K562 (cell line): Measurements from ENCODE around the gene TGM5. TPM values are rescaled to one million over a fixed set of nuclear protein-coding genes. Genes with fewer than 3 reads are reported as not detected.

Experiments
- ARNT ChIP-seq, 2 experiments: fragments of 450-650 bp; IDR thresholded peaks; 2 replicates each; pipeline ENCODE4 v1.6.1; 2016; ENCODE audit warnings: mild to moderate bottlenecking in 1 of 2
- BACH1 ChIP-seq: fragments of 200-800 bp; sonication (Bioruptor generic); IDR thresholded peaks from 2 replicates; pipeline ENCODE4 v1.6.1; 2016; ENCODE audit warnings: missing genetic modification characterization, missing compliant biosample characterization
- CBFB ChIP-seq: sonication (generic); formaldehyde crosslinking; IDR thresholded peaks from 2 replicates; pipeline ENCODE4 v1.4.0; 2020; ENCODE audit warnings: mild to moderate bottlenecking, missing genetic modification reagents
- CHAMP1 ChIP-seq: fragments of 450-650 bp; IDR thresholded peaks from 2 replicates; pipeline ENCODE4 v1.6.1; 2016; ENCODE audit warnings: mild to moderate bottlenecking
- CREM ChIP-seq: IDR thresholded peaks from 2 replicates; pipeline ENCODE4 v1.6.1; 2014; ENCODE audit warnings: antibody characterized with exemption, low read depth
- CUX1 ChIP-seq: fragments of 200-800 bp; sonication (Bioruptor generic); IDR thresholded peaks from 2 replicates; pipeline ENCODE4 v1.6.1; 2016; ENCODE audit warnings: missing genetic modification characterization, missing compliant biosample characterization
- ETV6 ChIP-seq, 3 experiments: fragments of 150-350 bp in 1 of 3; sonication (generic) in 1 of 3; formaldehyde crosslinking in 1 of 3; IDR thresholded peaks; 2 replicates each; pipeline versions ENCODE4 v1.6.1 to v1.8.0; 2014 to 2022; ENCODE audit warnings: borderline replicate concordance in 2 of 3, low read depth in 2 of 3, antibody characterized with exemption in 1 of 3, low read length in 1 of 3, mild to moderate bottlenecking in 1 of 3, missing genetic modification reagents in 1 of 3
- FOS ChIP-seq: IDR thresholded peaks from 3 replicates; pipeline ENCODE4 v1.6.1; 2011; ENCODE audit not compliant: insufficient read length; ENCODE audit errors: extremely low read depth
- GATA2 ChIP-seq: sonication (generic); formaldehyde crosslinking; IDR thresholded peaks from 2 replicates; pipeline ENCODE4 v1.4.0; 2020; ENCODE audit warnings: mild to moderate bottlenecking, missing genetic modification reagents
- HDAC6 ChIP-seq: IDR thresholded peaks from 2 replicates; pipeline ENCODE4 v1.6.1; 2012; ENCODE audit warnings: low read depth, mild to moderate bottlenecking, control low read depth, inconsistent platforms, low read length, moderate library complexity
- HES1 ChIP-seq: fragments of 450-650 bp; IDR thresholded peaks from 2 replicates; pipeline ENCODE4 v1.6.1; 2016; ENCODE audit warnings: low read depth, mild to moderate bottlenecking, moderate library complexity
- IFI16 ChIP-seq: fragments of 250-450 bp; sonication (Bioruptor Pico); IDR thresholded peaks from 2 replicates; pipeline ENCODE4 v2.1.2; 2022; ENCODE audit warnings: mild to moderate bottlenecking, inconsistent platforms
- JUND ChIP-seq, 2 experiments: IDR thresholded peaks; 2 replicates in 1 of 2; 3 replicates in 1 of 2; pipeline ENCODE4 v1.6.1; 2011; ENCODE audit warnings: borderline replicate concordance in 2 of 2, low read depth in 2 of 2, low read length in 2 of 2, improper control_type of control experiment in 1 of 2, missing biosample characterization in 1 of 2, missing genetic modification characterization in 1 of 2, missing genetic modification reagents in 1 of 2
- MBD2 ChIP-seq: sonication (generic); IDR thresholded peaks from 2 replicates; pipeline ENCODE4 v1.6.1; 2016; ENCODE audit warnings: low read depth, borderline replicate concordance
- RFX5 ChIP-seq: IDR thresholded peaks from 2 replicates; pipeline ENCODE4 v1.6.1; 2011; ENCODE audit warnings: low read depth, mild to moderate bottlenecking, improper control_type of control experiment, low read length
- SP2 ChIP-seq: IDR thresholded peaks from 2 replicates; pipeline ENCODE4 v1.6.1; 2011; ENCODE audit warnings: mild to moderate bottlenecking, low read depth, low read length, moderate library complexity; ENCODE audit not compliant: poor library complexity, severe bottlenecking; ENCODE audit errors: extremely low read depth
- WHSC1 ChIP-seq: IDR thresholded peaks from one replicate; pipeline ENCODE4 v1.6.1; 2012; ENCODE audit warnings: low read length, control low read depth, inconsistent platforms
- ZNF175 ChIP-seq: fragments of 200-800 bp; sonication (Bioruptor generic); IDR thresholded peaks from 2 replicates; pipeline ENCODE4 v1.6.1; 2016; ENCODE audit warnings: low read depth, mild to moderate bottlenecking, missing genetic modification characterization, missing compliant biosample characterization
- ZNF324 ChIP-seq: fragments of 250-450 bp; sonication (Bioruptor Pico); IDR thresholded peaks from 2 replicates; pipeline ENCODE4 v1.4.0; 2020; ENCODE audit warnings: mild to moderate bottlenecking
- ZNF586 ChIP-seq: fragments of 450-650 bp; formaldehyde crosslinking; conservative IDR thresholded peaks from 2 replicates; pipeline ENCODE4 v1.4.0; 2020; ENCODE audit warnings: mild to moderate bottlenecking, moderate library complexity
- ZNF589 ChIP-seq: fragments of 200-800 bp; sonication (Bioruptor generic); IDR thresholded peaks from 2 replicates; pipeline ENCODE4 v1.6.1; 2016; ENCODE audit warnings: low read depth, missing genetic modification characterization, missing compliant biosample characterization
- polyA plus RNA-seq, 8 experiments: library from polyadenylated mRNA; depleted of rRNA in 4 of 8; stranded (reverse) in 5 of 8; unstranded in 3 of 8; fragments of >200 nt; fragmentation: Nextera tagmentation in 2 of 8; fragmentation: Illumina TruSeq in 1 of 8; extraction: Ambion mirVana in 2 of 8; extraction: Trizol in 1 of 8; gene quantifications; 2 replicates each; pipeline versions ENCODE4 v1.2.1 to v1.2.3, GENCODE V29; 2011 to 2014; ENCODE audit warnings: inconsistent platforms in 1 of 8, missing spikeins in 1 of 8
- total RNA-seq, 7 experiments: library from RNA; depleted of rRNA in 6 of 7; stranded (reverse); fragments of >200 nt in 6 of 7; fragmentation: Illumina TruSeq in 2 of 7; extraction: Trizol in 2 of 7; gene quantifications; 2 replicates each; pipeline versions ENCODE4 v1.2.1 to v1.2.3, GENCODE V29; 2011 to 2021; ENCODE audit warnings: low replicate concordance in 1 of 7

TGM5 gene
- total and polyA plus RNA-seq, 9 of the 15 experiments (the other 6 are each of a cell fraction or from before 2014, with no cell fraction given) = 0.03 to 0.10 (median 0.07) TPM; not detected in 6

DNA sequence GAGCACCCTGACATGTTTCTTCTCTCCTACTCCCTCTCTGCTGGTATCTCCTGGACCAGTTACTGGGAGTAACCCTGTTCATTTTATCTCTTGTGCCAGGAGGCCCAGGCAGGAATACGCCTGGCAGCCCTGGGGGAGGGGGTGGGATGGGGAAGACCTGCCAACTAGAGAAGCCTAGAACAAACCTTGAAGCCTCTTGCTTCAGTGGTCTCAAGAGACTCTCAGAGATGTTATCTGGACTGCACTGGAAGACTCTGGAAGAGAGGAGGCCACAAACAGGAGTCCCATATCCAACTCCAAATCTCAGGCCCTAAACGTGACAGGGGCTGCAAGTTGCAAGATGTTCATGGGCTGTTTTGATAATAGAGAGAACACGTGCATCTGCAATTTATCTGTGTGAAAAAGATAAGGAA lies 45.7 kb downstream of the TGM5 start, which contains the start of gene EPB42 (continued):
- TF ChIP-seq CHAMP1 (peak; percentile 78; the same call in 1 of the 2 replicates), CUX1 (no peak), MBD2 (no peak), ETV6 (IDR thresholded peaks at IDR 0.05; ENCODE audit: borderline replicate concordance in 1 of 2, low read depth in 2 of 2, low read length in 1 of 2) (peak in 1 of 2 experiments; percentile 31; a peak in 1 of 4 replicates), ETV6 (CRISPR knock-in tag; IDR thresholded peaks at IDR 0.05; ENCODE audit: borderline replicate concordance) (no peak), RFX5 (no peak), ZNF589 (CRISPR knock-in tag) (peak; percentile 69), HES1 (peak; percentile 61; the same call in 1 of the 2 replicates), GATA2 (peak; percentile 93), CBFB (CRISPR knock-in tag) (no peak), IFI16 (CRISPR knock-in tag) (no peak), ARNT (IDR thresholded peaks at IDR 0.05) (peak in 1 of 2 experiments; percentile 59; a peak in 1 of 4 replicates), CREM (no peak), ZNF586 (CRISPR knock-in tag) (no peak), ZNF324 (CRISPR knock-in tag) (no peak), SP2 (no peak), FOS (no peak), JUND (IDR thresholded peaks at IDR 0.05; ENCODE audit: borderline replicate concordance, low read depth, low read length) (no peak), JUND (tag; IDR thresholded peaks at IDR 0.05; ENCODE audit: borderline replicate concordance, low read depth, low read length) (no peak; the same call in 2 of the 3 replicates), BACH1 (tag) (no peak), HDAC6 (no peak), WHSC1 (no peak), ZNF175 (CRISPR knock-in tag) (no peak)
